HuH-7 (cell line): ENCODE measurements around the gene PAK2.
"Not testable (repeated sequence)": the region's sequence is repeated elsewhere in the genome, so short reads cannot be mapped to it uniquely, and the experiment has no call there.

Source experiments
- DNase-seq: peaks from one replicate; pipeline ENCODE4 v3.0.0; 2011; ENCODE audit warnings: low spot score

The PAK2 gene

GRCh38 chr3:196739671-196740480, at the start of gene PAK2:
Gene PAK2, plus strand, starts transcription at chr3:196739857. Its CDS starts 42,790 bp downstream, at chr3:196782647.
- peak; percentile 80 for DNase-seq

- no peak for DNase-seq
Measured at GRCh38 chr3:196689941-196690660, 49.6 kb upstream of the PAK2 start.

GRCh38 chr3:196691386-196691785, 48.3 kb upstream of the PAK2 start:
- no peak for DNase-seq

GRCh38 chr3:196694202-196694638, 45.4 kb upstream of the PAK2 start:
- no peak for DNase-seq

- DNase-seq = no peak
Measured at GRCh38 chr3:196694941-196695848, 44.5 kb upstream of the PAK2 start.

GRCh38 chr3:196695849-196696226, 43.8 kb upstream of the PAK2 start:
- DNase-seq = no peak

- no peak for DNase-seq
Measured at GRCh38 chr3:196697270-196697669, 42.4 kb upstream of the PAK2 start.

GRCh38 chr3:196699749-196700148, 39.9 kb upstream of the PAK2 start:
- DNase-seq = no peak

- DNase-seq = no peak
Measured at GRCh38 chr3:196700801-196701200, 38.9 kb upstream of the PAK2 start.

GRCh38 chr3:196706327-196706726, 33.3 kb upstream of the PAK2 start:
- no peak for DNase-seq

GRCh38 chr3:196706731-196707130, 32.9 kb upstream of the PAK2 start:
- no peak for DNase-seq

GRCh38 chr3:196707566-196707965, 32.1 kb upstream of the PAK2 start:
- DNase-seq = no peak

- DNase-seq = no peak
Measured at GRCh38 chr3:196708467-196708866, 31.2 kb upstream of the PAK2 start.

GRCh38 chr3:196711838-196712513, 27.7 kb upstream of the PAK2 start, which contains the start of the genes CEP19 and PIGX:
Gene CEP19, minus strand, starts transcription at chr3:196712250. Its CDS starts 3,593 bp downstream, at chr3:196708657.
Gene PIGX, plus strand, starts transcription at chr3:196712377.
- peak; percentile 92 for DNase-seq

- DNase-seq = peak; percentile 37
Measured at GRCh38 chr3:196712514-196713413, 26.9 kb upstream of the PAK2 start.

- DNase-seq = not testable (repeated sequence)
Measured at GRCh38 chr3:196717162-196717561, 22.5 kb upstream of the PAK2 start.

GRCh38 chr3:196721097-196721496, 18.6 kb upstream of the PAK2 start:
- no peak for DNase-seq

GRCh38 chr3:196726788-196727675, 12.6 kb upstream of the PAK2 start:
- no peak for DNase-seq

- no peak for DNase-seq
Measured at GRCh38 chr3:196735751-196736150, 3.9 kb upstream of the PAK2 start.
